K562 (cell line): ENCODE measurements around the gene TBX1. TPM values are rescaled to one million over a fixed set of nuclear protein-coding genes. Genes with fewer than 3 reads are reported as not detected.

ENCODE experiments used
- AFF1 ChIP-seq, 2 experiments: fragments of 450-650 bp; IDR thresholded peaks; 2 replicates each; pipeline ENCODE4 v1.6.1; 2018; ENCODE audit warnings: mild to moderate bottlenecking in 2 of 2, low read depth in 1 of 2; ENCODE audit not compliant: partially characterized antibody in 2 of 2
- BCLAF1 ChIP-seq, 2 experiments: fragments of 450-650 bp in 1 of 2; IDR thresholded peaks; 2 replicates each; pipeline ENCODE4 v1.6.1; 2011 to 2017; ENCODE audit warnings: low read depth in 2 of 2, antibody characterized with exemption in 1 of 2, borderline replicate concordance in 1 of 2, low read length in 1 of 2, mild to moderate bottlenecking in 1 of 2, mixed read lengths in 1 of 2; ENCODE audit not compliant: control insufficient read depth in 1 of 2
- CCAR2 ChIP-seq: fragments of 200-400 bp; formaldehyde crosslinking; IDR thresholded peaks from 2 replicates; pipeline ENCODE4 v1.6.1; 2017; ENCODE audit warnings: mild to moderate bottlenecking, low read depth, low read length
- E2F5 ChIP-seq: sonication (generic); formaldehyde crosslinking; IDR thresholded peaks from 2 replicates; pipeline ENCODE4 v1.8.0; 2022; ENCODE audit warnings: mild to moderate bottlenecking, missing genetic modification reagents
- EHMT2 ChIP-seq: fragments of 450-650 bp; IDR thresholded peaks from 2 replicates; pipeline ENCODE4 v1.6.1; 2018; ENCODE audit warnings: antibody characterized with exemption
- GATA2 ChIP-seq: sonication (generic); formaldehyde crosslinking; IDR thresholded peaks from 2 replicates; pipeline ENCODE4 v1.4.0; 2020; ENCODE audit warnings: mild to moderate bottlenecking, missing genetic modification reagents
- HMG20B ChIP-seq: fragments of 250-450 bp; sonication (Bioruptor Pico); IDR thresholded peaks from 2 replicates; pipeline ENCODE4 v1.5.0; 2021; ENCODE audit warnings: mild to moderate bottlenecking
- KDM4B ChIP-seq, 2 experiments: fragments of 450-650 bp in 1 of 2; sonication (generic) in 1 of 2; IDR thresholded peaks; 2 replicates each; pipeline ENCODE4 v1.6.1; 2016 to 2017; ENCODE audit warnings: borderline replicate concordance in 2 of 2, antibody characterized with exemption in 1 of 2, low read depth in 1 of 2, mild to moderate bottlenecking in 1 of 2
- LCOR ChIP-seq: sonication (generic); formaldehyde crosslinking; IDR thresholded peaks from 2 replicates; pipeline ENCODE4 v1.8.0; 2022; ENCODE audit warnings: mild to moderate bottlenecking, missing genetic modification reagents
- MBD2 ChIP-seq: sonication (generic); IDR thresholded peaks from 2 replicates; pipeline ENCODE4 v1.6.1; 2016; ENCODE audit warnings: low read depth, borderline replicate concordance
- MEF2D ChIP-seq: conservative IDR thresholded peaks from 2 replicates; pipeline ENCODE4 v1.6.1; 2016; ENCODE audit warnings: low read depth, missing genetic modification characterization, missing compliant biosample characterization
- NBN ChIP-seq: fragments of 450-650 bp; IDR thresholded peaks from 2 replicates; pipeline ENCODE4 v1.6.1; 2016; ENCODE audit warnings: low read depth, mild to moderate bottlenecking
- NFATC3 ChIP-seq: fragments of 450-650 bp; IDR thresholded peaks from 2 replicates; pipeline ENCODE4 v1.6.1; 2017; ENCODE audit warnings: mild to moderate bottlenecking
- SIN3B ChIP-seq: fragments of 450-650 bp; IDR thresholded peaks from 2 replicates; pipeline ENCODE4 v1.6.1; 2017; ENCODE audit warnings: low read depth, mild to moderate bottlenecking, moderate library complexity
- SIRT6 ChIP-seq: IDR thresholded peaks from one replicate; pipeline ENCODE4 v1.6.1; 2012; ENCODE audit warnings: low read depth, mild to moderate bottlenecking, control low read depth, inconsistent platforms, low read length, moderate library complexity
- SMARCE1 ChIP-seq: fragments of 450-650 bp; IDR thresholded peaks from 2 replicates; pipeline ENCODE4 v1.7.1; 2016; ENCODE audit warnings: mild to moderate bottlenecking
- ZBTB33 ChIP-seq: sonication (generic); formaldehyde crosslinking; IDR thresholded peaks from 2 replicates; pipeline ENCODE4 v1.8.1; 2023; ENCODE audit warnings: mild to moderate bottlenecking, missing genetic modification reagents
- polyA plus RNA-seq, 8 experiments: library from polyadenylated mRNA; depleted of rRNA in 4 of 8; stranded (reverse) in 5 of 8; unstranded in 3 of 8; fragments of >200 nt; fragmentation: Nextera tagmentation in 2 of 8; fragmentation: Illumina TruSeq in 1 of 8; extraction: Ambion mirVana in 2 of 8; extraction: Trizol in 1 of 8; gene quantifications; 2 replicates each; pipeline versions ENCODE4 v1.2.1 to v1.2.3, GENCODE V29; 2011 to 2014; ENCODE audit warnings: inconsistent platforms in 1 of 8, missing spikeins in 1 of 8
- total RNA-seq, 7 experiments: library from RNA; depleted of rRNA in 6 of 7; stranded (reverse); fragments of >200 nt in 6 of 7; fragmentation: Illumina TruSeq in 2 of 7; extraction: Trizol in 2 of 7; gene quantifications; 2 replicates each; pipeline versions ENCODE4 v1.2.1 to v1.2.3, GENCODE V29; 2011 to 2021; ENCODE audit warnings: low replicate concordance in 1 of 7

The TBX1 gene
- total and polyA plus RNA-seq, 9 of the 15 experiments (the other 6 are each of a cell fraction or from before 2014, with no cell fraction given) = 0.07 to 35.0 (median 3.9) TPM

- TF ChIP-seq AFF1 (IDR thresholded peaks at IDR 0.05; ENCODE audit: low read depth in 1 of 2, partially characterized antibody in 2 of 2) (peak in 1 of 2 experiments; percentile 42), MBD2 (no peak), EHMT2 (no peak), LCOR (CRISPR knock-in tag) (no peak), KDM4B (IDR thresholded peaks at IDR 0.05; ENCODE audit: borderline replicate concordance in 2 of 2, low read depth in 1 of 2) (peak in 1 of 2 experiments; percentile 71; a peak in 1 of 4 replicates), GATA2 (no peak), BCLAF1 (IDR thresholded peaks at IDR 0.05; ENCODE audit: borderline replicate concordance in 1 of 2, control insufficient read depth in 1 of 2, low read depth in 2 of 2, low read length in 1 of 2) (no peak), SIN3B (no peak), CCAR2 (no peak), NBN (peak; percentile 51; the same call in 1 of the 2 replicates), MEF2D (tag) (no peak), E2F5 (CRISPR knock-in tag) (no peak), SMARCE1 (peak; percentile 97), NFATC3 (no peak), SIRT6 (no peak), HMG20B (CRISPR knock-in tag) (no peak), ZBTB33 (CRISPR knock-in tag) (no peak)
Measured at GRCh38 chr22:19806213-19807160, 45.9 kb downstream of the TBX1 start (continued).
